OCI-LY7 (cell line): ENCODE results near the gene WRAP73. TPM values are rescaled to one million over a fixed set of nuclear protein-coding genes. Genes with fewer than 3 reads are reported as not detected.
A peak's percentile ranks its signal among the peaks of the same experiment; 100 is the strongest.

Experiments used
- BruUV-seq: library from RNA; stranded (reverse); fragments of 400-500 nt; replicated peaks from 2 replicates; lab custom pipeline; 2021; lab: Mats Ljungman, UMichigan
- CTCF ChIA-PET: fragments of 300-600 bp; sonication (Branson Sonifier 250); formaldehyde crosslinking; loops from one replicate; lab custom pipeline; 2022; ENCODE audit warnings: antibody characterized with exemption; ENCODE audit not compliant: unreplicated experiment; lab: Charles Lee
- POLR2A ChIA-PET: fragments of 300-600 bp; sonication (Branson Sonifier 250); formaldehyde crosslinking; loops from one replicate; lab custom pipeline; 2022; ENCODE audit warnings: antibody characterized with exemption; lab: Charles Lee
- DNase-seq: peaks from one replicate; pipeline ENCODE4 v3.0.0-alpha.2; 2015; ENCODE audit warnings: low spot score
- H2AFZ ChIP-seq: fragments of 200-600 bp; sonication (generic), shearing (Covaris generic); 2 replicates; pipeline ENCODE4 v1.6.1; 2014; ENCODE audit warnings: mild to moderate bottlenecking, antibody characterized with exemption, low read length, moderate library complexity
- H3K27ac ChIP-seq: fragments of 200-600 bp; sonication (generic); 2 replicates; pipeline ENCODE4 v1.5.1; 2014; ENCODE audit warnings: mixed run types, low read depth, mild to moderate bottlenecking, moderate library complexity, low read length, inconsistent platforms; ENCODE audit not compliant: poor library complexity, severe bottlenecking
- H3K36me3 ChIP-seq: fragments of 200-600 bp; sonication (generic); 2 replicates; pipeline ENCODE4 v1.6.1; 2014; ENCODE audit warnings: mild to moderate bottlenecking, antibody characterized with exemption, low read length, moderate library complexity, mixed read lengths; ENCODE audit not compliant: insufficient read depth
- H3K4me1 ChIP-seq: fragments of 200-600 bp; sonication (generic); 2 replicates; pipeline ENCODE4 v1.5.1; 2014; ENCODE audit warnings: mild to moderate bottlenecking, low read length; ENCODE audit not compliant: insufficient read depth, poor library complexity, severe bottlenecking
- H3K4me2 ChIP-seq: fragments of 200-600 bp; sonication (generic); 2 replicates; pipeline ENCODE4 v1.6.1; 2014; ENCODE audit warnings: mild to moderate bottlenecking, low read length
- H3K4me3 ChIP-seq: fragments of 200-600 bp; sonication (generic); 2 replicates; pipeline ENCODE4 v1.5.1; 2014; ENCODE audit warnings: mild to moderate bottlenecking, low read depth, low read length; ENCODE audit not compliant: poor library complexity, severe bottlenecking
- H3K79me2 ChIP-seq: fragments of 200-600 bp; sonication (generic); 2 replicates; pipeline ENCODE4 v1.6.1; 2016; ENCODE audit warnings: low read depth, mild to moderate bottlenecking, low read length, moderate library complexity, mixed read lengths; ENCODE audit not compliant: insufficient read depth
- H3K9me2 ChIP-seq: fragments of 200-600 bp; sonication (generic); 2 replicates; pipeline ENCODE4 v1.6.1; 2016; ENCODE audit warnings: mild to moderate bottlenecking, low read length, mixed read lengths; ENCODE audit not compliant: insufficient read depth
- H3K9me3 ChIP-seq: fragments of 200-600 bp; sonication (generic); 2 replicates; pipeline ENCODE4 v1.6.1; 2014; ENCODE audit warnings: mild to moderate bottlenecking, mixed run types, low read length, mixed read lengths
- H4K20me1 ChIP-seq: fragments of 200-600 bp; sonication (generic); 2 replicates; pipeline ENCODE4 v1.6.1; 2014; ENCODE audit warnings: mild to moderate bottlenecking, antibody characterized with exemption, low read length, moderate library complexity, mixed read lengths; ENCODE audit not compliant: insufficient read depth
- CTCF ChIP-seq: fragments of 200-600 bp; sonication (generic); conservative IDR thresholded peaks from 2 replicates; pipeline ENCODE4 v1.5.1; 2014; ENCODE audit warnings: mild to moderate bottlenecking, antibody characterized with exemption, low read length, moderate library complexity, mixed read lengths
- EZH2phosphoT487 ChIP-seq: fragments of 200-600 bp; sonication (generic); IDR thresholded peaks from 2 replicates; pipeline ENCODE4 v1.6.1; 2018; ENCODE audit warnings: low read depth, borderline replicate concordance, mild to moderate bottlenecking, mixed run types, antibody characterized with exemption, low read length, moderate library complexity, mixed read lengths
- intact Hi-C: fragments of 100-400 bp; cut with micrococcal nuclease; formaldehyde crosslinking; loops from one replicate; pipeline ENCODE4 v1.10.0; 2022; ENCODE audit not compliant: unreplicated experiment
- total RNA-seq, 2 experiments: library from RNA; depleted of rRNA in 1 of 2; stranded (reverse); fragments of >200 nt in 1 of 2; shearing (Covaris generic) in 1 of 2; gene quantifications; 2 replicates each; pipeline ENCODE4 v1.2.3, GENCODE V29; 2014 to 2022

Gene WRAP73
- total RNA-seq, 2 experiments from 2014 or later = 34.7 to 40.0 TPM

GRCh38 chr1:3678361-3679097, 28.6 kb upstream of the WRAP73 start:
- H3K9me2 ChIP-seq = no peaks in the 10 kb centered on the region
- POLR2A ChIA-PET = no interaction called here
- CTCF ChIA-PET = no interaction called here
- intact Hi-C loops = no loop called here
- peak overlapping the region; percentile 74 for H2AFZ ChIP-seq
- no peak overlapping the region for H3K27ac ChIP-seq
- H3K4me1 ChIP-seq = peaks cover 23% of the 10 kb centered on the region
- H3K4me2 ChIP-seq = peak overlapping the region; percentile 52
- H3K4me3 ChIP-seq = no peak overlapping the region
- no peaks in the 10 kb centered on the region for H3K79me2 ChIP-seq
- H4K20me1 ChIP-seq = no peaks in the 10 kb centered on the region
- peak; percentile 32 for DNase-seq
- BruUV-seq = no TSS peak
- no peaks in the 10 kb centered on the region for H3K9me3 ChIP-seq
- TF ChIP-seq CTCF (0 out of 2 replicates have a peak, but pooled peaks have one; percentile 5), EZH2phosphoT487 (no peak)
- H3K36me3 ChIP-seq = no peaks in the 10 kb centered on the region

GRCh38 chr1:3677484-3677883, 27.6 kb upstream of the WRAP73 start:
- peak overlapping the region; percentile 27 for H3K27ac ChIP-seq
- CTCF ChIA-PET = no interaction called here
- no TSS peak for BruUV-seq

More at GRCh38 chr1:3677484-3677883, 27.6 kb upstream of the WRAP73 start:
- Histone ChIP-seq H3K4me2 (peak overlapping the region; percentile 52), H3K9me3 (no peaks in the 10 kb centered on the region), H4K20me1 (no peaks in the 10 kb centered on the region), H3K36me3 (no peaks in the 10 kb centered on the region), H3K4me3 (no peak overlapping the region), H3K4me1 (peaks cover 23% of the 10 kb centered on the region), H3K79me2 (no peaks in the 10 kb centered on the region), H2AFZ (peak overlapping the region; percentile 74), H3K9me2 (no peaks in the 10 kb centered on the region)
- intact Hi-C loops = no loop called here
- TF ChIP-seq CTCF (no peak), EZH2phosphoT487 (no peak)
- POLR2A ChIA-PET = interaction anchor here (0.7 to 1.1 kb wide), 3 partner anchors 9 to 11 kb away, joined by 3 to 16 read pairs (median 4); no protein-coding TSS in a partner anchor
- no peak for DNase-seq
